A549 (cell line): ENCODE measurements around the gene METTL6. TPM values are rescaled to one million over a fixed set of nuclear protein-coding genes. Genes with fewer than 3 reads are reported as not detected.

Source experiments
- ATAC-seq, 2 experiments: fragments of 200-7000 bp in 1 of 2; fragments of >200 bp in 1 of 2; cut with Nextera tagmentation in 1 of 2; cut with Tn5 transposase in 1 of 2; 3 replicates each; pipeline versions ENCODE4 v1.8.0 to v1.9.1; 2018 to 2020; ENCODE audit warnings: mild to moderate bottlenecking in 1 of 2, moderate library complexity in 1 of 2
- CTCF ChIA-PET: fragments of 300-600 bp; sonication (Branson Sonifier 250); formaldehyde crosslinking; extraction: SDS; loops from one replicate; lab custom pipeline; 2021; ENCODE audit warnings: antibody characterized with exemption, inconsistent platforms; lab: Yijun Ruan, JAX
- POLR2A ChIA-PET: fragments of 350-600 bp; formaldehyde crosslinking; extraction: SDS; loops from one replicate; lab custom pipeline; 2021; ENCODE audit warnings: antibody characterized with exemption, inconsistent platforms; lab: Yijun Ruan, JAX
- DNase-seq, 2 experiments: peaks; one replicate each; pipeline versions ENCODE4 v3.0.0 to v3.0.0-alpha.2; 2011 to 2016; ENCODE audit warnings: low read depth in 1 of 2, low spot score in 1 of 2
- FAIRE-seq: peaks from 2 replicates; lab custom pipeline; 2011; peaks lifted over from hg19 to GRCh38; lab: Jason Lieb, UNC
- H3K27ac ChIP-seq, 2 experiments: fragments of >200 bp; sonication (Bioruptor Twin); formaldehyde crosslinking; 3 replicates each; pipeline ENCODE4 v1.5.1; 2016 to 2017
- H3K4me1 ChIP-seq: fragments of >200 bp; sonication (Bioruptor Twin); formaldehyde crosslinking; 3 replicates; pipeline ENCODE4 v1.6.1; 2016
- H3K4me2 ChIP-seq: fragments of >200 bp; sonication (Bioruptor Twin); formaldehyde crosslinking; 3 replicates; pipeline ENCODE4 v1.6.1; 2016
- H3K4me3 ChIP-seq: fragments of >200 bp; sonication (Bioruptor Twin); formaldehyde crosslinking; 3 replicates; pipeline ENCODE4 v1.5.1; 2016
- H3K9me3 ChIP-seq: fragments of >200 bp; sonication (Bioruptor Twin); formaldehyde crosslinking; 3 replicates; pipeline ENCODE4 v1.6.1; 2016
- CBX2 ChIP-seq: fragments of 200-600 bp; sonication (generic); IDR thresholded peaks from 2 replicates; pipeline ENCODE4 v1.6.1; 2016; ENCODE audit warnings: low read depth, mild to moderate bottlenecking, borderline replicate concordance
- CHD2 ChIP-seq: fragments of 150-350 bp; IDR thresholded peaks from 2 replicates; pipeline ENCODE4 v1.6.1; 2014; ENCODE audit warnings: low read length; ENCODE audit not compliant: partially characterized antibody
- EP300 ChIP-seq, 2 experiments: fragments of >200 bp; sonication (Bioruptor Twin); formaldehyde crosslinking; IDR thresholded peaks; 2 replicates in 1 of 2; 3 replicates in 1 of 2; pipeline ENCODE4 v1.6.1; 2016 to 2017
- FOXS1 ChIP-seq: fragments of 250-450 bp; sonication (Bioruptor Pico); IDR thresholded peaks from 2 replicates; pipeline ENCODE4 v1.5.0; 2020; ENCODE audit warnings: mild to moderate bottlenecking, moderate library complexity
- HEYL ChIP-seq: fragments of 250-450 bp; sonication (Bioruptor Pico); IDR thresholded peaks from 2 replicates; pipeline ENCODE4 v1.8.0; 2021; ENCODE audit warnings: mild to moderate bottlenecking, moderate library complexity
- MAFK ChIP-seq: fragments of 450-650 bp; IDR thresholded peaks from 2 replicates; pipeline ENCODE4 v1.6.1; 2014; ENCODE audit not compliant: partially characterized antibody
- MYC ChIP-seq: IDR thresholded peaks from 2 replicates; pipeline ENCODE4 v1.6.1; 2012; ENCODE audit warnings: mild to moderate bottlenecking, inconsistent platforms, low read length, improper control_type of control experiment, borderline replicate concordance
- NFE2L2 ChIP-seq: fragments of 150-350 bp; conservative IDR thresholded peaks from 2 replicates; pipeline ENCODE4 v1.6.1; 2014; ENCODE audit warnings: low read length
- NPAS2 ChIP-seq: fragments of 250-450 bp; sonication (Bioruptor Pico); IDR thresholded peaks from 2 replicates; pipeline ENCODE4 v1.8.0; 2022; ENCODE audit warnings: mild to moderate bottlenecking, moderate library complexity, borderline replicate concordance
- NR3C1 ChIP-seq: fragments of >200 bp; sonication (Bioruptor Twin); formaldehyde crosslinking; IDR thresholded peaks from 3 replicates; pipeline ENCODE4 v1.6.1; 2017
- POLR2AphosphoS2 ChIP-seq: conservative IDR thresholded peaks from 2 replicates; pipeline ENCODE4 v1.6.1; 2012; ENCODE audit warnings: low read length, improper control_type of control experiment, inconsistent platforms
- RAD21 ChIP-seq, 2 experiments: fragments of >200 bp in 1 of 2; sonication (Bioruptor Twin) in 1 of 2; formaldehyde crosslinking in 1 of 2; IDR thresholded peaks in 1 of 2; conservative IDR thresholded peaks in 1 of 2; 2 replicates in 1 of 2; 3 replicates in 1 of 2; pipeline ENCODE4 v1.6.1; 2012 to 2018; ENCODE audit warnings: inconsistent platforms in 1 of 2
- RNF2 ChIP-seq: fragments of 200-600 bp; sonication (generic); IDR thresholded peaks from 2 replicates; pipeline ENCODE4 v1.6.1; 2016; ENCODE audit warnings: low read depth, mild to moderate bottlenecking, antibody characterized with exemption, moderate library complexity, borderline replicate concordance
- TFCP2L1 ChIP-seq: fragments of 250-450 bp; sonication (Bioruptor Pico); IDR thresholded peaks from 2 replicates; pipeline ENCODE4 v1.5.0; 2021; ENCODE audit warnings: mild to moderate bottlenecking
- TP53 ChIP-seq: fragments of 250-450 bp; sonication (Bioruptor Pico); IDR thresholded peaks from 2 replicates; pipeline ENCODE4 v1.5.0; 2021; ENCODE audit warnings: mild to moderate bottlenecking, moderate library complexity
- ZC3H11A ChIP-seq: fragments of 450-650 bp; IDR thresholded peaks from 2 replicates; pipeline ENCODE4 v1.6.1; 2014; ENCODE audit warnings: antibody characterized with exemption, mild to moderate bottlenecking
- ZNF302 ChIP-seq: fragments of 250-450 bp; sonication (Bioruptor Pico); IDR thresholded peaks from 2 replicates; pipeline ENCODE4 v1.9.0; 2021; ENCODE audit warnings: inconsistent platforms, mild to moderate bottlenecking, moderate library complexity
- WGBS: methylation state at CpG from one replicate; pipeline ENCODE4 v1.1.6; 2017; ENCODE audit errors: missing lambda C conversion rate; 5-methylcytosine and 5-hydroxymethylcytosine counted together
- polyA plus RNA-seq, 4 experiments: library from polyadenylated mRNA; depleted of rRNA in 3 of 4; stranded (reverse); fragments of >200 nt; fragmentation: RNase III in 1 of 4; extraction: RNeasy Plus Mini Kit Qiagen cat#74134 plus additional on column Dnase treatment in 1 of 4; gene quantifications; 2 replicates in 3 of 4; 3 replicates in 1 of 4; pipeline ENCODE4 v1.2.3, GENCODE V29; 2011 to 2017
- TF ChIP-seq, protein P1 (sequence below): fragments of >200 bp; sonication (Bioruptor Twin); formaldehyde crosslinking; IDR thresholded peaks from 3 replicates; pipeline ENCODE4 v1.5.1; 2016
- TF ChIP-seq, protein P2 (sequence below): fragments of 150-350 bp; IDR thresholded peaks from 2 replicates; pipeline ENCODE4 v1.6.1; 2014; ENCODE audit warnings: low read depth, mild to moderate bottlenecking, low read length
- TF ChIP-seq, protein P3 (sequence below): fragments of 200-600 bp; sonication (generic); IDR thresholded peaks from 2 replicates; pipeline ENCODE4 v1.6.1; 2016; ENCODE audit warnings: antibody characterized with exemption, mild to moderate bottlenecking, moderate library complexity
- TF ChIP-seq, protein P4 (sequence below): fragments of >200 bp; sonication (Bioruptor Twin); formaldehyde crosslinking; IDR thresholded peaks from 3 replicates; pipeline ENCODE4 v1.6.1; 2016
- TF ChIP-seq, protein P5 (sequence below): IDR thresholded peaks from 2 replicates; pipeline ENCODE4 v1.6.1; 2012
- TF ChIP-seq, protein P6 (sequence below): IDR thresholded peaks from 2 replicates; pipeline ENCODE4 v1.6.1; 2012
- TF ChIP-seq, protein P7 (sequence below): fragments of 450-650 bp; IDR thresholded peaks from 2 replicates; pipeline ENCODE4 v1.6.1; 2014; ENCODE audit warnings: antibody characterized with exemption

Gene METTL6
- polyA plus RNA-seq, 2 of the 4 experiments (the other 2 are of a cell fraction) = 29.6 to 42.7 TPM

DNA sequence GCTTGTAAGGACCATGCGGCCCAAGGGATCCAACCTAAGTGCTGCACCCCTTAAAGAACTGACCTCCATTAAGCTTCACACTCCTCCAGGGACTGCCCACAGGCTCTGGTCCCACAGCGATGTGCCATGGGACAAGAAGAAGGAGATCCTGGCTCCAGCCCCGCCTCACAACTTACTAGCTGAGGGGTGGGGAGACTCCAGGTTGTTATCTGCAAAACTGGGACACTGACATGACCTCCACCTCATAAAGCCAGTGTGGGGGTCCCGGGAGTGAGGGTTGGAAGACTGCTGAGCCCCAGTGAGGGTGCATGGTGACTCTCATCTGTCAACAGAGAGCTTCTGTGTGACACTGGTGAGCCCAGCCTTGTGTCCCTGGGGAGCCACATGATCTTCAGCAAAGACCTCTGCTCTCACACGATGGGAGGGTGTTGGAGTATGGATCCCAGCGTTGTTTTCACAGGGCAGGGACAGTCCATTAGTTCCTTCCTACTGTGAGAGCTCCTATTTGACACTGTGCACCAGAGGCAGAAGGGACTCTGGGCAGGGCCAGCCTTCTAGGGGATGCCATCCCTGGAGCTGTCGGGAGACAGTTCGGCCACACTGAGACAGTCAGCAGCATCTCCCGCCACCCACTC, 26.8 kb upstream of the METTL6 start:
- POLR2A ChIA-PET = no interaction called here
- no peaks in the 10 kb centered on the region for H3K9me3 ChIP-seq
- no peak overlapping the region for H3K27ac ChIP-seq
- no peak overlapping the region for H3K4me2 ChIP-seq
- CTCF ChIA-PET = interaction anchor here (1.2 kb wide), 1 partner anchor 121 kb away, joined by 3 read pairs; no protein-coding TSS in a partner anchor
- FAIRE-seq (no peak), DNase-seq (no peak), ATAC-seq (no peak; a peak in 1 of 6 replicates)
- H3K4me1 ChIP-seq = no peaks in the 10 kb centered on the region
- 60% methylated on average over 8 of the region's 9 CpGs for WGBS
- no peak overlapping the region for H3K4me3 ChIP-seq
- TF ChIP-seq CBX2 = no peak
- no peak for TF ChIP-seq RAD21 (conservative IDR thresholded peaks at IDR 0.05 in 1 of 2, IDR thresholded peaks at IDR 0.05 in 1 of 2)
- TF ChIP-seq, protein P1, sequence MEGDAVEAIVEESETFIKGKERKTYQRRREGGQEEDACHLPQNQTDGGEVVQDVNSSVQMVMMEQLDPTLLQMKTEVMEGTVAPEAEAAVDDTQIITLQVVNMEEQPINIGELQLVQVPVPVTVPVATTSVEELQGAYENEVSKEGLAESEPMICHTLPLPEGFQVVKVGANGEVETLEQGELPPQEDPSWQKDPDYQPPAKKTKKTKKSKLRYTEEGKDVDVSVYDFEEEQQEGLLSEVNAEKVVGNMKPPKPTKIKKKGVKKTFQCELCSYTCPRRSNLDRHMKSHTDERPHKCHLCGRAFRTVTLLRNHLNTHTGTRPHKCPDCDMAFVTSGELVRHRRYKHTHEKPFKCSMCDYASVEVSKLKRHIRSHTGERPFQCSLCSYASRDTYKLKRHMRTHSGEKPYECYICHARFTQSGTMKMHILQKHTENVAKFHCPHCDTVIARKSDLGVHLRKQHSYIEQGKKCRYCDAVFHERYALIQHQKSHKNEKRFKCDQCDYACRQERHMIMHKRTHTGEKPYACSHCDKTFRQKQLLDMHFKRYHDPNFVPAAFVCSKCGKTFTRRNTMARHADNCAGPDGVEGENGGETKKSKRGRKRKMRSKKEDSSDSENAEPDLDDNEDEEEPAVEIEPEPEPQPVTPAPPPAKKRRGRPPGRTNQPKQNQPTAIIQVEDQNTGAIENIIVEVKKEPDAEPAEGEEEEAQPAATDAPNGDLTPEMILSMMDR = no peak
- TF ChIP-seq NR3C1 = no peak
- no peak for TF ChIP-seq MYC
- TF ChIP-seq ZC3H11A = no peak
- no peak for TF ChIP-seq NPAS2 (CRISPR knock-in tag)
- TF ChIP-seq, protein P2, sequence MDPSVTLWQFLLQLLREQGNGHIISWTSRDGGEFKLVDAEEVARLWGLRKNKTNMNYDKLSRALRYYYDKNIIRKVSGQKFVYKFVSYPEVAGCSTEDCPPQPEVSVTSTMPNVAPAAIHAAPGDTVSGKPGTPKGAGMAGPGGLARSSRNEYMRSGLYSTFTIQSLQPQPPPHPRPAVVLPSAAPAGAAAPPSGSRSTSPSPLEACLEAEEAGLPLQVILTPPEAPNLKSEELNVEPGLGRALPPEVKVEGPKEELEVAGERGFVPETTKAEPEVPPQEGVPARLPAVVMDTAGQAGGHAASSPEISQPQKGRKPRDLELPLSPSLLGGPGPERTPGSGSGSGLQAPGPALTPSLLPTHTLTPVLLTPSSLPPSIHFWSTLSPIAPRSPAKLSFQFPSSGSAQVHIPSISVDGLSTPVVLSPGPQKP = no peak

DNA sequence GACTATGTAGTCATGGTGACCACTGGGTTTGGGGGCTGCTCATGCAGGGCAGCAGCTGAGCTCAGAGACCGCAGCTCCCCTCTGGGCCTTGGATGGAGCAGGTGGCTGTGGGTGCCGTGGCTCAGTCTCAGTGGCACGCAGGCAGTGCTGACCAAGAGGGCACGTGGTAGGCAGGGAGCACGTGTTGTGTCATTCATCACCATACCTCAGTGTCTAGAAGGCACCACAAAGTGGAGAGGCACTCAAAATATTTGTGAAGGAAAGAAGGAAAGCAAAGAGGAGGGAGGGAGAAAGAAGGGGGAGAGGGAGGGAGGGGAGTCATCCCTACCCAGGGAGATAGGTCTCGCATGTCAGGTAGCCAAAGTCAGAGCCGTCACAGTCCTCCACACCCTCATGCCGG, 26.2 kb upstream of the METTL6 start:
- TF ChIP-seq ZNF302 (no peak), CHD2 (no peak)
- TF ChIP-seq, protein P3, sequence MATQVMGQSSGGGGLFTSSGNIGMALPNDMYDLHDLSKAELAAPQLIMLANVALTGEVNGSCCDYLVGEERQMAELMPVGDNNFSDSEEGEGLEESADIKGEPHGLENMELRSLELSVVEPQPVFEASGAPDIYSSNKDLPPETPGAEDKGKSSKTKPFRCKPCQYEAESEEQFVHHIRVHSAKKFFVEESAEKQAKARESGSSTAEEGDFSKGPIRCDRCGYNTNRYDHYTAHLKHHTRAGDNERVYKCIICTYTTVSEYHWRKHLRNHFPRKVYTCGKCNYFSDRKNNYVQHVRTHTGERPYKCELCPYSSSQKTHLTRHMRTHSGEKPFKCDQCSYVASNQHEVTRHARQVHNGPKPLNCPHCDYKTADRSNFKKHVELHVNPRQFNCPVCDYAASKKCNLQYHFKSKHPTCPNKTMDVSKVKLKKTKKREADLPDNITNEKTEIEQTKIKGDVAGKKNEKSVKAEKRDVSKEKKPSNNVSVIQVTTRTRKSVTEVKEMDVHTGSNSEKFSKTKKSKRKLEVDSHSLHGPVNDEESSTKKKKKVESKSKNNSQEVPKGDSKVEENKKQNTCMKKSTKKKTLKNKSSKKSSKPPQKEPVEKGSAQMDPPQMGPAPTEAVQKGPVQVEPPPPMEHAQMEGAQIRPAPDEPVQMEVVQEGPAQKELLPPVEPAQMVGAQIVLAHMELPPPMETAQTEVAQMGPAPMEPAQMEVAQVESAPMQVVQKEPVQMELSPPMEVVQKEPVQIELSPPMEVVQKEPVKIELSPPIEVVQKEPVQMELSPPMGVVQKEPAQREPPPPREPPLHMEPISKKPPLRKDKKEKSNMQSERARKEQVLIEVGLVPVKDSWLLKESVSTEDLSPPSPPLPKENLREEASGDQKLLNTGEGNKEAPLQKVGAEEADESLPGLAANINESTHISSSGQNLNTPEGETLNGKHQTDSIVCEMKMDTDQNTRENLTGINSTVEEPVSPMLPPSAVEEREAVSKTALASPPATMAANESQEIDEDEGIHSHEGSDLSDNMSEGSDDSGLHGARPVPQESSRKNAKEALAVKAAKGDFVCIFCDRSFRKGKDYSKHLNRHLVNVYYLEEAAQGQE = no peak
- 63% methylated on average over 8 of the region's 8 CpGs for WGBS
- Histone ChIP-seq H3K27ac (no peak overlapping the region), H3K4me3 (no peak overlapping the region), H3K4me2 (no peak overlapping the region), H3K9me3 (no peaks in the 10 kb centered on the region), H3K4me1 (no peaks in the 10 kb centered on the region)
- POLR2A ChIA-PET = no interaction called here
- DNase-seq (no peak), ATAC-seq (no peak), FAIRE-seq (no peak)
- CTCF ChIA-PET = no interaction called here

DNA sequence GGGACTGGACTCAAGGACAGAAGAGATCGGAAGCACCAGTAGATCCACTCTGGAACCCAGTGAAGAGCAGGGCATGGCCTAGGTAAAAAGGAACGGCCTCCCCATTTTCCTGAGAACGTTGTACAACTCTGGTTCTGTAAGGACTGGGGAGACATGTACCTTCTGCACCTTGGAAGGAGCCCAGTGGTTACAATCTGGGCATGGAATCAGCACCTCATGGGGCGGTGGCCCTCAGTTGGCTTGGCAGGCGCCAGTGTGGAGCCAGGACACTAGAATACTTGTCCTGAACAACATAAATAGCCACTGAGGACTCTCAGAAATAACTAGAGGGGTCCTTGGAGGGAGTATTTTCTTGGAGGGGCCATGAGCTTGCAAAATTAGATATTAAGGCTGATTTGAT, 25.6 kb upstream of the METTL6 start:
- no peaks in the 10 kb centered on the region for H3K4me1 ChIP-seq
- H3K27ac ChIP-seq = no peak overlapping the region
- no peak overlapping the region for H3K4me3 ChIP-seq
- FAIRE-seq (no peak), DNase-seq (no peak), ATAC-seq (no peak)
- H3K4me2 ChIP-seq = no peak overlapping the region
- CTCF ChIA-PET = no interaction called here
- WGBS = 53% methylated on average over 5 of the region's 5 CpGs
- no peaks in the 10 kb centered on the region for H3K9me3 ChIP-seq
- POLR2A ChIA-PET = no interaction called here
- TF ChIP-seq, protein P4, sequence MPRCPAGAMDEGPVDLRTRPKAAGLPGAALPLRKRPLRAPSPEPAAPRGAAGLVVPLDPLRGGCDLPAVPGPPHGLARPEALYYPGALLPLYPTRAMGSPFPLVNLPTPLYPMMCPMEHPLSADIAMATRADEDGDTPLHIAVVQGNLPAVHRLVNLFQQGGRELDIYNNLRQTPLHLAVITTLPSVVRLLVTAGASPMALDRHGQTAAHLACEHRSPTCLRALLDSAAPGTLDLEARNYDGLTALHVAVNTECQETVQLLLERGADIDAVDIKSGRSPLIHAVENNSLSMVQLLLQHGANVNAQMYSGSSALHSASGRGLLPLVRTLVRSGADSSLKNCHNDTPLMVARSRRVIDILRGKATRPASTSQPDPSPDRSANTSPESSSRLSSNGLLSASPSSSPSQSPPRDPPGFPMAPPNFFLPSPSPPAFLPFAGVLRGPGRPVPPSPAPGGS = no peak
- TF ChIP-seq HEYL (CRISPR knock-in tag) = no peak
- TF ChIP-seq CBX2 = no peak
- no peak for TF ChIP-seq MAFK
- TF ChIP-seq RNF2 = no peak
- TF ChIP-seq POLR2AphosphoS2 = no peak
- no peak for TF ChIP-seq FOXS1 (CRISPR knock-in tag)
- no peak for TF ChIP-seq TP53 (CRISPR knock-in tag)
- TF ChIP-seq NPAS2 (CRISPR knock-in tag) = no peak
- no peak for TF ChIP-seq TFCP2L1
- TF ChIP-seq, protein P5, sequence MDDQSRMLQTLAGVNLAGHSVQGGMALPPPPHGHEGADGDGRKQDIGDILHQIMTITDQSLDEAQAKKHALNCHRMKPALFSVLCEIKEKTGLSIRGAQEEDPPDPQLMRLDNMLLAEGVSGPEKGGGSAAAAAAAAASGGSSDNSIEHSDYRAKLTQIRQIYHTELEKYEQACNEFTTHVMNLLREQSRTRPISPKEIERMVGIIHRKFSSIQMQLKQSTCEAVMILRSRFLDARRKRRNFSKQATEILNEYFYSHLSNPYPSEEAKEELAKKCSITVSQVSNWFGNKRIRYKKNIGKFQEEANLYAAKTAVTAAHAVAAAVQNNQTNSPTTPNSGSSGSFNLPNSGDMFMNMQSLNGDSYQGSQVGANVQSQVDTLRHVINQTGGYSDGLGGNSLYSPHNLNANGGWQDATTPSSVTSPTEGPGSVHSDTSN = no peak
- TF ChIP-seq, protein P6, sequence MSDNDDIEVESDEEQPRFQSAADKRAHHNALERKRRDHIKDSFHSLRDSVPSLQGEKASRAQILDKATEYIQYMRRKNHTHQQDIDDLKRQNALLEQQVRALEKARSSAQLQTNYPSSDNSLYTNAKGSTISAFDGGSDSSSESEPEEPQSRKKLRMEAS = no peak
- no peak for TF ChIP-seq NFE2L2
- TF ChIP-seq, protein P7, sequence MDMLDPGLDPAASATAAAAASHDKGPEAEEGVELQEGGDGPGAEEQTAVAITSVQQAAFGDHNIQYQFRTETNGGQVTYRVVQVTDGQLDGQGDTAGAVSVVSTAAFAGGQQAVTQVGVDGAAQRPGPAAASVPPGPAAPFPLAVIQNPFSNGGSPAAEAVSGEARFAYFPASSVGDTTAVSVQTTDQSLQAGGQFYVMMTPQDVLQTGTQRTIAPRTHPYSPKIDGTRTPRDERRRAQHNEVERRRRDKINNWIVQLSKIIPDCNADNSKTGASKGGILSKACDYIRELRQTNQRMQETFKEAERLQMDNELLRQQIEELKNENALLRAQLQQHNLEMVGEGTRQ = no peak
- TF ChIP-seq EP300 (IDR thresholded peaks at IDR 0.05) = no peak
